ENCODE data around the gene ENOX1. TPM values are rescaled to one million over a fixed set of nuclear protein-coding genes. Genes with fewer than 3 reads are reported as not detected.

ENOX1 gene
- total and polyA plus RNA-seq, 8 donors, result 0.23 to 2.0 (median 0.94) TPM

DNA sequence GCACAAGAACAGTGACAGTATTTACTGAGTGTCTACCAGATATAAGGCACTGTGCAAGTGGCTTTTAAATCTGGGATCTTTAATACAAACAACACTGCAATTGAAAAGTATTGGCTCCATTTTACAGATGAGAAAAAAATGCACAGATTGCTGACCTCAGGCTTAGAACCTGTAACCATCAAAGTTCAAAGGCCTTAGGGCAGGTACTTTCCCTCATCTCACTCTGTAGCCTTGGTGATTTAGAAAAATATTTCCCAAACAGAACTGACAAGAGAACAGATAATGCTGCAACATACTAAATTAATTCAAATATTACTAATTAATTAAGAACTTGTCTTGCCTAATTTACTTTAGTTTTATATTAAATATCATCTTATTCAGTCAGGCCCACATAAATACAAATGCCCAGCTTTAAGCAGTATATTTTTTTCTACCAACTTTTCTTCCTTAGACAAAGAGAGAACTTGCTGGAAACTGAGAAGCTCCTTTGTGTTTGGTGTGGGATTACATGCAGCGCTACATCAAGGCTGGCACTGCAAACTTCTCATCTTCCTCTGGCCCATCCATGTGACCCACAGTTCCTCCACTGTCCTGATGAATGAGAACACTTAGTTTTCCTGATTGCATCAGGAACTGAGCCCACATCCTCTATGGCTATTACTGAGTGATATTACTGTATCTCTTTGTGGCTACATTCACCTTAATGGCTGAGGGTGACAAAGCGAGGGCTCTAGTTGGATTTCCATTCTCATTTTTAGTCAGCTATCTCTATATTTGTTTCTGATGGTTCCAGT lies 302.1 kb downstream of the ENOX1 start:
- DNase-seq (peak in 1 of 6 donors; percentile 22), ATAC-seq (peak in 2 of 4 donors; percentile 46 to 65), FAIRE-seq (no peak)
- Histone ChIP-seq H3K9me3 (no peaks in the 10 kb centered on the region), H3K4me3 (no peak overlapping the region), H3K27ac (no peak overlapping the region), H3K36me3 (no peaks in the 10 kb centered on the region), H3K27me3 (no peaks in the 10 kb centered on the region), H3K4me1 (no peaks in the 10 kb centered on the region)
- no peak for TF ChIP-seq CTCF (IDR thresholded peaks at IDR 0.05)
- intact Hi-C loops (cut with DNase I), result no loop called here
- 88 to 92% methylated on average over 2 of the region's 2 CpGs for WGBS, 2 donors

GRCh38 chr13:43483930-43484329 lies 302.8 kb downstream of the ENOX1 start:
- Histone ChIP-seq H3K27ac (no peak overlapping the region), H3K9me3 (no peaks in the 10 kb centered on the region), H3K4me3 (no peak overlapping the region), H3K4me1 (no peaks in the 10 kb centered on the region), H3K36me3 (no peaks in the 10 kb centered on the region), H3K27me3 (no peaks in the 10 kb centered on the region)
- intact Hi-C loops (cut with DNase I), result no loop called here
- FAIRE-seq, result no peak
- TF ChIP-seq CTCF (IDR thresholded peaks at IDR 0.05), result no peak
- no peak for ATAC-seq
- no peak for DNase-seq
- WGBS, 2 donors, result 91 to 93% methylated on average over 1 of the region's 1 CpG

DNA sequence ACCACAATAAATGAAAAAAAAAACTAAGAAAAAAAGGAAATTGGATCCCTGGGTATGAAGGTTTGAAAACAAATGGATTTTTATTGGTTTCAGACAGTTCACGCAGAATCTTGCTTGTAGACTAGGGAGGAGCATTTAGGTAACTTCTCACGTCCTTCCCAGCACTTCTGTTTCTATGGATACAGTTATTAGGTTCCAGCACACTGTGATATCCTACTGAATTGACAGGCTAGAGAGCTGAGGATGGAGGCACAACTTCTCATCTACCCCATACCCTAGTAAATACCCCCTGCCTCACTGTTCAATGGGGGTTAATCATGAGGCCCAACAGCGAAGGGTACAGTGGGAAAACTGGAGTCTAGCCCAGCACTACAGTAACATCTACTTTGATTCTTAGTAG lies 304.1 kb downstream of the ENOX1 start:
- Histone ChIP-seq H3K9me3 (no peaks in the 10 kb centered on the region), H3K4me1 (peaks cover 0 to 9% (median 5%) of the 10 kb centered on the region in 3 donors), H3K27me3 (no peaks in the 10 kb centered on the region), H3K27ac (no peak overlapping the region), H3K36me3 (no peaks in the 10 kb centered on the region), H3K4me3 (no peak overlapping the region)
- no peak for TF ChIP-seq CTCF (IDR thresholded peaks at IDR 0.05)
- intact Hi-C loops (cut with DNase I), result no loop called here
- FAIRE-seq (no peak), DNase-seq (no peak), ATAC-seq (no peak)
- WGBS, 2 donors, result 86 to 89% methylated on average over 3 of the region's 3 CpGs

GRCh38 chr13:43482026-43482425 lies 304.7 kb downstream of the ENOX1 start:
- DNase-seq (no peak), ATAC-seq (no peak), FAIRE-seq (no peak)
- Histone ChIP-seq H3K9me3 (no peaks in the 10 kb centered on the region), H3K27me3 (no peaks in the 10 kb centered on the region), H3K4me3 (no peak overlapping the region), H3K4me1 (peaks cover 0 to 13% (median 8%) of the 10 kb centered on the region in 3 donors), H3K27ac (no peak overlapping the region), H3K36me3 (no peaks in the 10 kb centered on the region)
- TF ChIP-seq CTCF (IDR thresholded peaks at IDR 0.05), result no peak
- WGBS, 2 donors, result 93 to 95% methylated on average over 2 of the region's 2 CpGs
- intact Hi-C loops (cut with DNase I), result no loop called here

- TF ChIP-seq CTCF (IDR thresholded peaks at IDR 0.05), result no peak
- Histone ChIP-seq H3K4me1 (peaks cover 4 to 15% (median 8%) of the 10 kb centered on the region in 3 donors), H3K36me3 (no peaks in the 10 kb centered on the region), H3K4me3 (no peak overlapping the region), H3K27ac (no peak overlapping the region), H3K9me3 (no peaks in the 10 kb centered on the region), H3K27me3 (no peaks in the 10 kb centered on the region)
- intact Hi-C loops (cut with DNase I), result no loop called here
- WGBS, 2 donors, result 91 to 97% methylated on average over 4 of the region's 4 CpGs
- ATAC-seq, result no peak
- no peak for DNase-seq
- FAIRE-seq, result no peak
These were observed 307.9 kb downstream of the ENOX1 start for GRCh38 chr13:43478902-43479301.
